NCI-H128 (cell line): ENCODE data around the gene GNL3L.
"Not testable (repeated sequence)": the region's sequence is repeated elsewhere in the genome, so short reads cannot be mapped to it uniquely, and the experiment has no call there.

Experiments used
- DNase-seq: peaks from one replicate; lab custom pipeline; 2025; ENCODE audit not compliant: unreplicated experiment; lab: John Stamatoyannopoulos, UW

Gene GNL3L, protein sequence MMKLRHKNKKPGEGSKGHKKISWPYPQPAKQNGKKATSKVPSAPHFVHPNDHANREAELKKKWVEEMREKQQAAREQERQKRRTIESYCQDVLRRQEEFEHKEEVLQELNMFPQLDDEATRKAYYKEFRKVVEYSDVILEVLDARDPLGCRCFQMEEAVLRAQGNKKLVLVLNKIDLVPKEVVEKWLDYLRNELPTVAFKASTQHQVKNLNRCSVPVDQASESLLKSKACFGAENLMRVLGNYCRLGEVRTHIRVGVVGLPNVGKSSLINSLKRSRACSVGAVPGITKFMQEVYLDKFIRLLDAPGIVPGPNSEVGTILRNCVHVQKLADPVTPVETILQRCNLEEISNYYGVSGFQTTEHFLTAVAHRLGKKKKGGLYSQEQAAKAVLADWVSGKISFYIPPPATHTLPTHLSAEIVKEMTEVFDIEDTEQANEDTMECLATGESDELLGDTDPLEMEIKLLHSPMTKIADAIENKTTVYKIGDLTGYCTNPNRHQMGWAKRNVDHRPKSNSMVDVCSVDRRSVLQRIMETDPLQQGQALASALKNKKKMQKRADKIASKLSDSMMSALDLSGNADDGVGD

DNA sequence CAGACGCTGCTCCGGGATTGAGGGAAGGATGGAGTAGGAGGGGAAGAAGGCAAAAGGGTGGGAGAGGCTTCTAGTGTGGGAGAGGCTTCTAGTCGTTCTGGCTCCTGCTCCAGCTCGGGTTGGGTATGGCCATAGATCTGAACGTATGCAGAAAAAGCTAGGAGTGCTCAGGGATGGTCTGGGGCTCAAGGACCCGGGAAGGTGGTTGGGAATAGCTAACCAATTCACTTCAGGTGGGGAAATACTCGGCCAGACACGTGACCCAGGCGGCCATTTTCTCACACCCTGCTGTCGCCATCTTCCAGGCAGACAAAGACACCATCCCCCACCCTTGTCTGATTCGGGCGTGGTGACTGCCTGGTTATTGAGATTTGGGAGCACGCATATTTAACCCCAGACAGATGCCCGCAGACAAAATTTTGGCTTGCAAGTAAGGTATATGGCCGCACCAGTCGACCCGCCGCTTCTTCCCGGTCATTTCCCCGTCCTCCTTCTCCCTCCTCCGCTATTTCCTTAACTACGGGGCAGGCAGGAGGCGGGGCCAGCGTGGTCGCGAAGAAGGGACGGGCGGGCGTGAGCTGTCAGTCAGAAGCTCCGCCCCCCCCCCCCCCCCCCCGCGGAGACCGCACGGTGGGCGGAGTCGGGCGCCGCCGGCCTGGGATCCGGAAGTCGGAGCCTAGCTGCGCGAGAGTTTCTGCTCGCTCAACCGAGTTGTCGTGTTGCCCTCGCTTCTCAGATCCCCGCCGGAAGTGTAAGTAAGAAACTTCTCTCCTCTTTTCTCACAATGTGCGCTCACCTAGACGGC is at the start of gene GNL3L:
Gene GNL3L, plus strand, starts transcription at position 668 of the 805 bp plus-strand sequence. CDS start 2,348 bp downstream, outside the sequence.
- DNase-seq = peak; percentile 71

DNA sequence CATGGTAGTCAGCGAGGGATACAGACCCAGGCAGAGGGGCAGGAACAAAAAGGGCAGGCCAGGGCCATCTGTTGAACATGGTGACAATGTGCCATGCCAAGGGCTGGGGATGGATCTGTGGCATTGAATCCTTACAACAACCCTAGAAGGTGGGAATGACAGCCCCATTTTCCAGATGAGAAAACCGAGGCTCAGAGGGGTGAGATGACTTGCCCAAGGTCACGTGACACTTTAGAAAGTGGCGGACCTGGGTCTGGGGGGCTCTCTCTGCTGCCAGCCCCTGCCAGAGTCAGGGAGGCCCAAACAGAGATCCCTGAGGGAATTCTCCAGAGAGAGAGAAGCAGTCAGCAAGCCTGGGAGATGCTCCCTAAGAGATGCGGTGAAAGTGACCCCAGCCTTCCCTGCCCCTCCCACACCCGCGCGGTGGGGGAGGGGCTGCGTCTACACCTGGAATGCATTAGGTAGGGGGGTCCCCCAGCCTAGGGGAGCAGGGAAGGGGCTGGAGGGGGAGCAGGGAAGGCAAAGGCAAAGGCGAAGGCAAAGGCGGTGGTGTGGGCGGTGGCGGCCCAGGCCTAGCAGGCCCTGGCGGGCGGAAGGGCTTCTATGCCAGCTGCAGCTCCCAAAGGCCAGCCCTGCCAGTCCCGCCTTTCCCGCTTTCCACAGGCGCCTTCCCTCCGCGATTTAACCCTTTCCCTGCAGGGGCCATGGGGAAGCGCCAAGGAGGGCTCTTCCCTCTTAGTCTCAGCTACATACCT is 47.0 kb upstream of the GNL3L start:
- DNase-seq = no peak

DNA sequence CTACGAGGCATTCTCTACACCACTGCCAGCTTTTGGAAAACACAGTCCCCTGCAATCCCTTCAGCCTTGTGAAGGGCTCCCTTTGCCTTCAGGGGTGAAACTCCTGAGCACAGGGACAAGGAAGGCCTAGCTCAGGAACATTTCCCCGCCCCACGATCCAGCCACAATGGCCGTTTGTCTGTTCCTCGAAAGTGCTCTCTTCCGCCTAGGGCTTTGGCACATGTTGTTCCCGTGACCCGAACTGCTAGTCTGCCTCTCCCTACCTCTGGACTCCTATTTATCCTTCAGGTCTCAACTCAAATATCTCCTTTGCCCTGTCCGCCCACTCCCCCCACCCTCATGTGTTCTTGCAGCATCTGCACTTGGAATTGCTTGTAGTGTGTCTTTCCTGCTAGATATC is 46.1 kb upstream of the GNL3L start:
- DNase-seq = no peak

DNA sequence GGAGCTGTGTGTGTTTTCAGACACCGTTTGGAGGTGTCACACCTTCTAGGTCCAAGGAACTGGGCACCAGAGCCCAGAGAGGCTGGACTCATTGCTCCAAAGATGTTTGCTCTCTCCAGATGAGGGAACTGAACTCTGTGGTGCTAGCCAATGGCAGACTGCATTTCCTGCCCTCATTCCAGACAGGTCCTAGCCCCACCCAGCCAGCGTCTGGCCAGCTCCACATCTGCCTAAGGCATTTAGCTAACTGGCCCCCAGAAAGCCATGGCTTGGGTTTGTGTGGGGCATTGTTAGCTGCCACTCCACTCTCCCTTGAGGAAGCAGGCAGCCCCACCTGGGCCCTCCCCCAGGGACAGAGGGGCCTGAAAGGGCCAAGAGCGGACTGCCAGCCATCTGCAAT is 45.4 kb upstream of the GNL3L start:
- DNase-seq = no peak

GRCh38 chrX:54489819-54490218 is 40.2 kb upstream of the GNL3L start:
- DNase-seq = not testable (repeated sequence)

- DNase-seq = no peak
Measured at GRCh38 chrX:54492340-54492739, 37.7 kb upstream of the GNL3L start.

DNA sequence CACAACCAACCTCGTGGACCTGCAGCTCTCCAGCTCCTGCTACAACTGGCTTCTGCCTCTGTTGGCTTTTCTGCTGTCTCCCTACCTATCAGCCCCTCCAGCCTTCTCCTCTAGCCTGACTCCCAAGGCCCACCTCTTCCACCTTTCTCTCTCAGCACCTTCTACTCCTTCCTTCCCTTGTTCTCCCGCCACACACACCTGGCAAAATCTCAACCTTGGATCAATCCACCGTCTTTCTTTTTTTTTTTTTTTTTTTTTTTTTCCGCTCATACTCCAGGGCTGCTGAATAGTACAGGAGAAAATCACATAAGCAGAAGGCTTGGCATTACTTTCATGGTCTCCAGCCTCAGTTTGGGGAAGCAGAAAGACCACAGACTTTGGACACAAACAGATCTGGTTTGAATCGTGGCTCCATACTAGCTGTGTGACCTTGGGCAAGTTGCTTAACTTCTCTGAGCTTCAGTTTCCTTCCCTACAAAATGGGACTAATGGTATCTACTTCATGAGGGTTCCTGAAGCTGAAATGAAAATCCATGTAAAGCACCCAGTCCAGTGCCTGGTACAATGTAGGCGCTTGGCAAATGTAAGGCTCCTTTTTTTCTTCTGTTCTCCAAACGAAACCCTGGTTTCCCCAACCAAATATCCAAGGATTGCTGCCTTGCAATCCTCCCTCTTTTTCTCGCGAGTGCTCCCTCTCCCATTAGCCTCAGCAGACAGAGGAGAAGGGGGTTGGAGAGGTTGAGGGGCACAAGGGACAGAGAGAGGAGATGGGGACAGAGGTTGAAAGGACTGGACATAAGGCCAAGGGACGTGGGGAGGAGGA is 35.6 kb upstream of the GNL3L start:
- DNase-seq = no peak

GRCh38 chrX:54494989-54495813 is 34.8 kb upstream of the GNL3L start:
- DNase-seq = no peak

- DNase-seq = peak; percentile 22
Measured at GRCh38 chrX:54495814-54496516, 34.1 kb upstream of the GNL3L start, which contains the start of gene FGD1. TSS of gene FGD1 (minus strand) at chrX:54496234. CDS start at chrX:54495432, 802 bp downstream.

DNA sequence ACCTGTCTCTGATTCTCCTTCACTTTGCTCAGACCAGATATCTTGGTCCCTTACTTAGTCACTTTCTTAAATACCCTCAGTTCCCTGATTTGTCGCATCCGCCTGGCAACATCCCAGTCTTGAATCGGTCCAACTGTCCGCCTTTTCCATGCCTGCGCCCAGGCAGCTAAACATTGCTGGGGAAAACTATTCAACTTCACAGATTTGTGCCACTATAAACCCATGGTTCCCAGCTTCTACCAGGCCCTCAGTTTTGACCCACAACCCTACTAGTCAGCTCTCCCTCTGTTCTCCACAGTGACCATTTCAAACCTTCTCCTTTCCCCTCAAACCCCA is 33.5 kb upstream of the GNL3L start:
- DNase-seq = no peak

DNA sequence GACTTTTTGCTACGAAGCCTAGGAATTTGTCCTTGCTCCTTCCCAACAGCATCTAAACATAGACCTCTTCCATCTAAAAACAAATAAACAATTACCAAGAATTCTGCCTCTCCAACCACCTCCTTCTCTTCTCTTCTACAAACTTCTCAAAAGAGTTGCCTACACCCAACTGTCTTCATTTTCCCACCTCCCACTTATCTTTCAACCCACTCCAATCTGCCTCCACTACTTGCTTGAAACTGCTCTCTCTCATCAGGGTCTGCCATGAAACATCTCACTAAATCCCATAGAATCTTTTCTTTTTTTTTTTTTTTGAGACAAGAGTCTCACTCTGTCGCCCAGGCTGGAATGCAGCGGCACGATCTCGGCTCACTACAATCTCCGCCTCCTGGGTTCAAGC is 33.1 kb upstream of the GNL3L start:
- no peak for DNase-seq

- DNase-seq = no peak
Measured at GRCh38 chrX:54509400-54509799, 20.6 kb upstream of the GNL3L start.

GRCh38 chrX:54529151-54529550 is 868 bp upstream of the GNL3L start:
- no peak for DNase-seq

DNA sequence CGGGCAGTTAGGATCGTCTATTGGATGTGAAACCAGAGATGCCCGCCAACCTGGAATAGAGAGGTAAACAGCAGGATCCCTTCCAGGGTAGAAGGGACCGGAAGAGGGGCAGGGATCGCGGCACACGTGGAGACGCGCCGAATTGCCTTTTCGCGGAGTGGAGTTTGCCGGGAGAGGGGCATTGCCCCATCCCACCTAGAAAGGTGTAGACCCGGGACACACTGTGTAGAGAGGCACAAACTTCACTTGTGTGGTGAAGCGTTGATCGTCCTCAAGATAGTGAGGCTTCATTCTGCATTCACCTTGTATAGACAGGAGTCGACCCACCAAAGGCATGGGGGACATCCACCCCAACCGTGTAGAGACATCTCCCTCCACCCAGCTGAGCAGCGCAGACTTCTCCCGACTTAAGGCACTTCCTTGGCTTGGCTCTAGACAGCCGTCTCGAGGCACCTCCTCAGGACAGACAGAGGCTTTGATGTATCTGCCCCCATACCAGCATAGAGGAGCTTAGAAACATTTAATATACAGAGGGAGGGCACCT is 410 bp downstream of the GNL3L start:
- DNase-seq = no peak

DNA sequence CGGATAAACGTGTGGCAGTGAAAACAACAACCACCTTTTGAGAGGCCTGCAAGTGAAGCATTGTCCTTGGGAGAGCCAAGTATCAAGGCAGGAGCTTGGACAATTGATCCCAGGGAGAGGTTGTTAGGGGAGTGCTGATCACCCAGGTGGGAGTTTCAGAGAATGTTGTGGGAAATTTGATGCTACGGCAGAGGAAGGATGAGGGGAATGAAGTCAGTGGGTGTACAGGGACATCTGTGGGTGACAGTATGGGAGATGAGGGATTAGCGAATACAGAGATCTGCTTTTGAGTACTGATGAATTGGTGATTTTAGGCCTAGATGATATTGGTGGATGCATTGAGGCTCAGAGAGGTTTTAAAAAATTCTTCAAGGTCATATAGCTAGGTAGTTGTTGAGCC is 4.3 kb downstream of the GNL3L start:
- no peak for DNase-seq

GRCh38 chrX:54540289-54540688 is 10.3 kb downstream of the GNL3L start:
- no peak for DNase-seq

GRCh38 chrX:54542239-54542638 is 12.2 kb downstream of the GNL3L start:
- not testable (repeated sequence) for DNase-seq

GRCh38 chrX:54550821-54551220 is 20.8 kb downstream of the GNL3L start:
- no peak for DNase-seq

DNA sequence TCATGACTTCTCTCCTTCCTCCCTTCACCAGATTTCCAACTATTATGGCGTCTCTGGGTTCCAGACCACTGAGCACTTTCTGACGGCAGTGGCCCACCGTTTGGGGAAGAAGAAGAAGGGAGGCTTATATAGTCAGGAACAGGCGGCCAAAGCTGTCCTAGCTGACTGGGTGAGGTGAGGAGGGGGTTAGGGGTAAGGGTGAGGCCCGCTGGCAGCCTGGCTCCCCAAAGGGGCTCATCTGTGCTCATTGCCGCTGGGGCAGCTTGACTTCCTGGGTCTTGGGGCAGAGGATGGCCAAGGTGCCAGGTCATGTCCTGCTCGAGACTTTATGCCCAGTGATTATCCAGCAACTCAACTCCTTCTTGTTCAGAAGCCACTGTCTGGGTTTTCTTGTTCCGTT is 21.8 kb downstream of the GNL3L start:
- DNase-seq = no peak
